Neuronal stem cell (in vitro differentiated cells): ENCODE results near the gene STRN. TPM values are rescaled to one million over a fixed set of nuclear protein-coding genes. Genes with fewer than 3 reads are reported as not detected.
A peak's percentile ranks its signal among the peaks of the same experiment; 100 is the strongest.

ENCODE experiments used
- DNase-seq: peaks from one replicate; pipeline ENCODE4 v3.0.0-alpha.2; 2013; ENCODE audit warnings: low spot score
- H2AFZ ChIP-seq: one replicate; pipeline ENCODE4 v1.6.1; 2013; ENCODE audit warnings: mild to moderate bottlenecking, low read length, inconsistent platforms
- H2AK5ac ChIP-seq: 2 replicates; pipeline ENCODE4 v1.6.1; 2013; ENCODE audit warnings: low read depth, mild to moderate bottlenecking, inconsistent platforms, low read length, moderate library complexity, mixed read lengths
- H2BK120ac ChIP-seq: 2 replicates; pipeline ENCODE4 v1.6.1; 2013; ENCODE audit warnings: low read depth, mild to moderate bottlenecking, inconsistent platforms, low read length, moderate library complexity, mixed read lengths
- H2BK12ac ChIP-seq: one replicate; pipeline ENCODE4 v1.6.1; 2013; ENCODE audit warnings: low read length, inconsistent platforms
- H2BK15ac ChIP-seq: 2 replicates; pipeline ENCODE4 v1.6.1; 2013; ENCODE audit warnings: mild to moderate bottlenecking, low read length, inconsistent platforms, mixed read lengths
- H2BK5ac ChIP-seq: one replicate; pipeline ENCODE4 v1.6.1; 2013; ENCODE audit warnings: inconsistent platforms, mild to moderate bottlenecking, low read length, moderate library complexity
- H3K14ac ChIP-seq: one replicate; pipeline ENCODE4 v1.6.1; 2013; ENCODE audit warnings: low read length, inconsistent platforms
- H3K18ac ChIP-seq: 2 replicates; pipeline ENCODE4 v1.6.1; 2013; ENCODE audit warnings: low read length, inconsistent platforms
- H3K23ac ChIP-seq: 2 replicates; pipeline ENCODE4 v1.6.1; 2013; ENCODE audit warnings: low read depth, mild to moderate bottlenecking, mixed read lengths, low read length, inconsistent platforms; ENCODE audit not compliant: poor library complexity
- H3K27ac ChIP-seq: replicated peaks from 3 replicates; pipeline ENCODE4 v1.5.1; 2013; ENCODE audit warnings: low read length, inconsistent platforms
- H3K27me3 ChIP-seq, 3 experiments: 2 replicates each; pipeline ENCODE4 v1.6.1; 2013; ENCODE audit warnings: low read length in 3 of 3, mild to moderate bottlenecking in 2 of 3, inconsistent platforms in 1 of 3, low read depth in 1 of 3, mixed read lengths in 1 of 3, moderate library complexity in 1 of 3; ENCODE audit not compliant: control insufficient read depth in 3 of 3, insufficient read depth in 3 of 3
- H3K36me3 ChIP-seq, 2 donors: replicated peaks in 1 of 2; 2 replicates each; pipeline ENCODE4 v1.6.1; 2013; ENCODE audit warnings: low read length in 2 of 2; ENCODE audit not compliant: control insufficient read depth in 2 of 2, insufficient read depth in 2 of 2
- H3K4ac ChIP-seq: 2 replicates; pipeline ENCODE4 v1.6.1; 2013; ENCODE audit warnings: inconsistent platforms, mild to moderate bottlenecking, low read length, moderate library complexity
- H3K4me1 ChIP-seq, 2 donors: 1 replicate in 1 of 2; 2 replicates in 1 of 2; pipeline ENCODE4 v1.6.1; 2013; ENCODE audit warnings: low read length in 2 of 2, low read depth in 1 of 2; ENCODE audit not compliant: control insufficient read depth in 2 of 2, insufficient read depth in 1 of 2
- H3K4me2 ChIP-seq: one replicate; pipeline ENCODE4 v1.6.1; 2013; ENCODE audit warnings: mild to moderate bottlenecking, low read length, inconsistent platforms; ENCODE audit not compliant: insufficient read depth, poor library complexity, severe bottlenecking
- H3K4me3 ChIP-seq, 2 donors: 2 replicates each; pipeline ENCODE4 v1.5.1; 2013; ENCODE audit warnings: low read length in 2 of 2, mild to moderate bottlenecking in 2 of 2, inconsistent platforms in 1 of 2, moderate library complexity in 1 of 2
- H3K79me1 ChIP-seq: one replicate; pipeline ENCODE4 v1.6.1; 2013; ENCODE audit warnings: low read depth, mild to moderate bottlenecking, inconsistent platforms, low read length, moderate library complexity
- H3K9ac ChIP-seq: one replicate; pipeline ENCODE4 v1.6.1; 2013; ENCODE audit warnings: mild to moderate bottlenecking, low read depth, low read length, inconsistent platforms; ENCODE audit not compliant: poor library complexity
- H3K9me3 ChIP-seq, 2 donors: replicated peaks in 1 of 2; 2 replicates each; pipeline versions ENCODE3 to v1.6.1; 2013; ENCODE audit warnings: low read length in 2 of 2, mild to moderate bottlenecking in 2 of 2, inconsistent platforms in 1 of 2, low read depth in 1 of 2, mixed read lengths in 1 of 2, moderate library complexity in 1 of 2; ENCODE audit not compliant: control insufficient read depth in 2 of 2, insufficient read depth in 1 of 2
- H4K8ac ChIP-seq: one replicate; pipeline ENCODE4 v1.6.1; 2013; ENCODE audit warnings: low read depth, mild to moderate bottlenecking, inconsistent platforms, low read length, moderate library complexity
- H4K91ac ChIP-seq: one replicate; pipeline ENCODE4 v1.6.1; 2013; ENCODE audit warnings: low read length, low read depth, mild to moderate bottlenecking, inconsistent platforms; ENCODE audit not compliant: poor library complexity
- WGBS, 2 donors: extraction: QIAGEN DNeasy Blood & Tissue Kit; methylation state at CpG; one replicate each; pipeline ENCODE4 v1.1.7; 2013; ENCODE audit warnings: missing lambda C conversion rate in 2 of 2, mixed read lengths in 1 of 2; ENCODE audit not compliant: insufficient read length in 2 of 2, insufficient replicate concordance in 1 of 2; ENCODE audit errors: extremely low coverage in 2 of 2; 5-methylcytosine and 5-hydroxymethylcytosine counted together
- polyA plus RNA-seq, 2 experiments: library from polyadenylated mRNA; stranded (reverse); fragments of 200-250 nt; gene quantifications; one replicate each; pipeline ENCODE4 v1.2.3, GENCODE V29; 2013

STRN gene, protein sequence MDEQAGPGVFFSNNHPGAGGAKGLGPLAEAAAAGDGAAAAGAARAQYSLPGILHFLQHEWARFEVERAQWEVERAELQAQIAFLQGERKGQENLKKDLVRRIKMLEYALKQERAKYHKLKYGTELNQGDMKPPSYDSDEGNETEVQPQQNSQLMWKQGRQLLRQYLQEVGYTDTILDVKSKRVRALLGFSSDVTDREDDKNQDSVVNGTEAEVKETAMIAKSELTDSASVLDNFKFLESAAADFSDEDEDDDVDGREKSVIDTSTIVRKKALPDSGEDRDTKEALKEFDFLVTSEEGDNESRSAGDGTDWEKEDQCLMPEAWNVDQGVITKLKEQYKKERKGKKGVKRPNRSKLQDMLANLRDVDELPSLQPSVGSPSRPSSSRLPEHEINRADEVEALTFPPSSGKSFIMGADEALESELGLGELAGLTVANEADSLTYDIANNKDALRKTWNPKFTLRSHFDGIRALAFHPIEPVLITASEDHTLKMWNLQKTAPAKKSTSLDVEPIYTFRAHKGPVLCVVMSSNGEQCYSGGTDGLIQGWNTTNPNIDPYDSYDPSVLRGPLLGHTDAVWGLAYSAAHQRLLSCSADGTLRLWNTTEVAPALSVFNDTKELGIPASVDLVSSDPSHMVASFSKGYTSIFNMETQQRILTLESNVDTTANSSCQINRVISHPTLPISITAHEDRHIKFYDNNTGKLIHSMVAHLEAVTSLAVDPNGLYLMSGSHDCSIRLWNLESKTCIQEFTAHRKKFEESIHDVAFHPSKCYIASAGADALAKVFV
- 6.6 TPM for polyA plus RNA-seq (2013, experiment 1 of 2)
- 6.7 TPM for polyA plus RNA-seq (2013, experiment 2 of 2)

DNA sequence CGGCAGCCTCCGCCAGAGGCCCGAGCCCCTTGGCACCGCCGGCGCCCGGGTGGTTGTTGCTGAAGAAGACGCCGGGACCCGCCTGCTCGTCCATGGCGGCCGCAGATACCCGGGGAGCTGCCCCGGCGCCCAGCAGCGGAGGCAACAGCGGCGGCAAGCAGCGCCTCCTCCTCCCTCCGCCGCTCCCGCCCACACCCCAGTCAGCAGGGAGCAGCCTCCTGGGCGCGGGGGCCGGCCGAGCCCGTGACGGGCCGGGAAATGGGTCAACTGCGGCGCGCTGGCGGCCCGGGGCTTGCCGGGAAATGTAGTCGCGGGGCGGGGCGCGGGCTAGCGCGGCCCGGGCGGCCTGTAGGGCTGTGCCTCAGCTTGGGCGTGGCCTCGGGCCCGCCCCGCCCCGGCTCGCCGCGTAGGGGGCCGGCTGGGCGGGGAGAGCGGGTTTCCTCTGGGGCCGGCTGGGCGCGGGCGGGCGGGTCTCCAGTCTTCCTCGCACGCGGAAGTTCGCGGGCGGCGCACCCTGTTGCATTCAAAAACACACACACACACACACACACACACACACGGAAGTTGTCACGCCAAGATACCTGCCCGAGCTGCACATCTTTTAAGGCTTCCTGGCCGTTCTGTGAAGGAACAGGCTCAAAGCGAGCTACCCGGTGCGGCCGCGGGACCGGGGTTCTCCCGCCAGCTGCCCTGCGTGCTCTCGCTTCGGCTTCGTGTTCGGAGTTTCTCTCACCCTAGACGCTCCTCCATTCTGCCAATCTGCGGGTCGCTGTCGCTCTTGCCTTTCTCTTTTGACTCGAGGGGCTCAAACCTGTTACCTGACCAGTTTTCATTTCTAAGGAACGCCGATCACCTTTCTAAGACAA lies at the start of gene STRN:
STRN (minus strand) TSS at position 167 of the 866 bp plus-strand sequence; CDS start at position 94, 73 bp downstream.
- H3K36me3 ChIP-seq = no peaks in the 10 kb centered on the region
- peak within 1 kb of the TSS; percentile 94 for H3K14ac ChIP-seq
- no peak within 1 kb of the TSS for H2BK12ac ChIP-seq
- H4K8ac ChIP-seq = no peak within 1 kb of the TSS
- peak within 1 kb of the TSS; percentile 97 for H3K18ac ChIP-seq
- H2BK15ac ChIP-seq = peak within 1 kb of the TSS; percentile 59
- H3K23ac ChIP-seq = peak within 1 kb of the TSS; percentile 99
- peak within 1 kb of the TSS; percentile 92 for H3K9ac ChIP-seq
- H2AK5ac ChIP-seq = no peak within 1 kb of the TSS
- no CpG with 5 or more reads among the region's 91 CpGs for WGBS, 2 donors
- no peaks in the 10 kb centered on the region for H3K79me1 ChIP-seq
- H3K27me3 ChIP-seq = no peaks in the 10 kb centered on the region
- H2AFZ ChIP-seq = peak within 1 kb of the TSS; percentile 99
- H2BK120ac ChIP-seq = no peak within 1 kb of the TSS
- H2BK5ac ChIP-seq = peak within 1 kb of the TSS; percentile 97
- peak; percentile 94 for DNase-seq
- no peaks in the 10 kb centered on the region for H3K9me3 ChIP-seq
- H3K4me2 ChIP-seq = peak within 1 kb of the TSS; percentile 83
- peak within 1 kb of the TSS; percentile 82 for H3K27ac ChIP-seq
- H3K4me1 ChIP-seq = peaks cover 2 to 13% of the 10 kb centered on the region in 2 donors
- peak within 1 kb of the TSS; percentile 66 to 98 for H3K4me3 ChIP-seq
- no peak within 1 kb of the TSS for H4K91ac ChIP-seq
- no peak within 1 kb of the TSS for H3K4ac ChIP-seq

DNA sequence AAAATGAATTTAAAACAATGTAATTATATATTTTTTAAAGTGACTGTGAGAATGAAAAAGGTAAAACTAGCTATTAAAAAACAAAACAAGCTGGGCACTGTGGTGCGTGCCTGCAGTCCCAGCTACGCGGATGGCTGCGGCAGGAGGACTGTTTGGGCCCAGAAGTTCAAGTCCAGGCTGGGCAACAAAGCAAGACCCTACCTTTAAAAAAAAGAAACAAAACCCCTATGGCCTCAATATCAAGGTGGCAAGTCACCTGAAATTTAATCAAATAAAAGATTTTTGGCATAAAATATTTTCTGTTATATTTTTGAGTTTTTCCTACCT lies 46.9 kb upstream of the STRN start:
- H2BK120ac ChIP-seq = no peak overlapping the region
- no peaks in the 10 kb centered on the region for H3K4me1 ChIP-seq
- no peak overlapping the region for H3K9ac ChIP-seq
- H3K36me3 ChIP-seq = peaks cover 3 to 29% of the 10 kb centered on the region in 2 donors
- H3K27ac ChIP-seq = no peak overlapping the region
- WGBS, 2 donors = no CpG with 5 or more reads among the region's 4 CpGs
- H3K18ac ChIP-seq = no peak overlapping the region
- H3K79me1 ChIP-seq = no peaks in the 10 kb centered on the region
- H3K4ac ChIP-seq = no peak overlapping the region
- H3K23ac ChIP-seq = no peak overlapping the region
- H3K9me3 ChIP-seq = no peaks in the 10 kb centered on the region
- no peak overlapping the region for H4K91ac ChIP-seq
- no peak overlapping the region for H3K4me3 ChIP-seq
- H2AFZ ChIP-seq = no peak overlapping the region
- no peak overlapping the region for H2BK5ac ChIP-seq
- no peak overlapping the region for H3K14ac ChIP-seq
- H2AK5ac ChIP-seq = no peak overlapping the region
- no peak overlapping the region for H2BK12ac ChIP-seq
- no peak overlapping the region for H3K4me2 ChIP-seq
- no peak overlapping the region for H2BK15ac ChIP-seq
- no peak for DNase-seq
- H3K27me3 ChIP-seq = no peaks in the 10 kb centered on the region
- no peak overlapping the region for H4K8ac ChIP-seq

DNA sequence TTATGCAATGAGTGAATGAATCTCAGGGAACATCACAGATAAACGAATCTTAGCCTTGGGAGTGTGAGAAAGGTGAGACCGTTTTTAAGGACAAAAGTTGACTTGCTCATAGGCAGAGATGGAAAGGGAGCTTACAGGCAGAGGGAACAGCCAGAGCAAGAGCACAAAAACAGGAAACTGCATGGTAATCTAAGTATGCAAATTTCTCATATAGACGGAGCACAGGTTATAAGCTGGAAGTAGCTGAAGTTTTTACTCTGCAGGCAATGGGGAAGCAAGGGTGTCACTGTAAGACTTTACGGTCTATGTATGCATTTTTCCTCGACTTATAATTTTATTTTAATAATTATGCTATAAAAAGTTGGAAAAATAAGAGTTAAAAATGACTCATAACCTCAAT lies 44.8 kb upstream of the STRN start:
- WGBS, 2 donors = no CpG with 5 or more reads among the region's 5 CpGs
- Histone ChIP-seq H3K9ac (no peak overlapping the region), H3K4me3 (no peak overlapping the region), H3K9me3 (no peaks in the 10 kb centered on the region), H3K27ac (no peak overlapping the region), H4K91ac (no peak overlapping the region), H3K79me1 (no peaks in the 10 kb centered on the region), H3K18ac (no peak overlapping the region), H3K4me2 (no peak overlapping the region), H2AFZ (no peak overlapping the region), H3K14ac (no peak overlapping the region), H3K4ac (no peak overlapping the region), H3K23ac (no peak overlapping the region), H2AK5ac (no peak overlapping the region), H3K27me3 (no peaks in the 10 kb centered on the region), H2BK120ac (no peak overlapping the region), H2BK15ac (no peak overlapping the region), H4K8ac (no peak overlapping the region), H2BK12ac (no peak overlapping the region), H3K4me1 (no peaks in the 10 kb centered on the region), H3K36me3 (peaks cover 3 to 37% of the 10 kb centered on the region in 2 donors), H2BK5ac (no peak overlapping the region)
- no peak for DNase-seq
